Measurements from ENCODE around the gene SCGB1A1. TPM values are rescaled to one million over a fixed set of nuclear protein-coding genes. Genes with fewer than 3 reads are reported as not detected.

SCGB1A1 gene
- total RNA-seq, 1 donor from 2014 or later, result not detected

- Histone ChIP-seq H3K4me3 (ENCODE audit: low read depth, low read length) (no peak overlapping the region), H3K27me3 (ENCODE audit: control insufficient read depth, insufficient read depth, low read length) (no peaks in the 10 kb centered on the region), H3K36me3 (ENCODE audit: control insufficient read depth, insufficient read depth, low read length) (no peaks in the 10 kb centered on the region)
- no peak for TF ChIP-seq CTCF (IDR thresholded peaks at IDR 0.05; ENCODE audit: insufficient read depth, low read length, poor library complexity, severe bottlenecking)
- no peak for DNase-seq (ENCODE audit: low read depth)
Observed at GRCh38 chr11:62400281-62400680, 18.6 kb upstream of the SCGB1A1 start.

GRCh38 chr11:62400760-62401159 lies 18.1 kb upstream of the SCGB1A1 start:
- Histone ChIP-seq H3K36me3 (ENCODE audit: control insufficient read depth, insufficient read depth, low read length) (no peaks in the 10 kb centered on the region), H3K4me3 (ENCODE audit: low read depth, low read length) (no peak overlapping the region), H3K27me3 (ENCODE audit: control insufficient read depth, insufficient read depth, low read length) (no peaks in the 10 kb centered on the region)
- no peak for DNase-seq (ENCODE audit: low read depth)
- no peak for TF ChIP-seq CTCF (IDR thresholded peaks at IDR 0.05; ENCODE audit: insufficient read depth, low read length, poor library complexity, severe bottlenecking)

GRCh38 chr11:62401356-62401755 lies 17.5 kb upstream of the SCGB1A1 start:
- Histone ChIP-seq H3K36me3 (ENCODE audit: control insufficient read depth, insufficient read depth, low read length) (no peaks in the 10 kb centered on the region), H3K4me3 (ENCODE audit: low read depth, low read length) (no peak overlapping the region), H3K27me3 (ENCODE audit: control insufficient read depth, insufficient read depth, low read length) (no peaks in the 10 kb centered on the region)
- DNase-seq (ENCODE audit: low read depth), result no peak
- no peak for TF ChIP-seq CTCF (IDR thresholded peaks at IDR 0.05; ENCODE audit: insufficient read depth, low read length, poor library complexity, severe bottlenecking)

GRCh38 chr11:62401811-62402210 lies 17.0 kb upstream of the SCGB1A1 start:
- no peak for TF ChIP-seq CTCF (IDR thresholded peaks at IDR 0.05; ENCODE audit: insufficient read depth, low read length, poor library complexity, severe bottlenecking)
- no peak for DNase-seq (ENCODE audit: low read depth)
- Histone ChIP-seq H3K36me3 (ENCODE audit: control insufficient read depth, insufficient read depth, low read length) (no peaks in the 10 kb centered on the region), H3K4me3 (ENCODE audit: low read depth, low read length) (no peak overlapping the region), H3K27me3 (ENCODE audit: control insufficient read depth, insufficient read depth, low read length) (no peaks in the 10 kb centered on the region)

- no peak for DNase-seq (ENCODE audit: low read depth)
- Histone ChIP-seq H3K27me3 (ENCODE audit: control insufficient read depth, insufficient read depth, low read length) (no peaks in the 10 kb centered on the region), H3K36me3 (ENCODE audit: control insufficient read depth, insufficient read depth, low read length) (no peaks in the 10 kb centered on the region), H3K4me3 (ENCODE audit: low read depth, low read length) (no peak overlapping the region)
- no peak for TF ChIP-seq CTCF (IDR thresholded peaks at IDR 0.05; ENCODE audit: insufficient read depth, low read length, poor library complexity, severe bottlenecking)
Observed at GRCh38 chr11:62402226-62402959, 16.4 kb upstream of the SCGB1A1 start.
